Measurements from ENCODE around the gene ERBB4.
"Not testable (repeated sequence)": the region's sequence is repeated elsewhere in the genome, so short reads cannot be mapped to it uniquely, and the experiment has no call there.

ERBB4 gene

DNA sequence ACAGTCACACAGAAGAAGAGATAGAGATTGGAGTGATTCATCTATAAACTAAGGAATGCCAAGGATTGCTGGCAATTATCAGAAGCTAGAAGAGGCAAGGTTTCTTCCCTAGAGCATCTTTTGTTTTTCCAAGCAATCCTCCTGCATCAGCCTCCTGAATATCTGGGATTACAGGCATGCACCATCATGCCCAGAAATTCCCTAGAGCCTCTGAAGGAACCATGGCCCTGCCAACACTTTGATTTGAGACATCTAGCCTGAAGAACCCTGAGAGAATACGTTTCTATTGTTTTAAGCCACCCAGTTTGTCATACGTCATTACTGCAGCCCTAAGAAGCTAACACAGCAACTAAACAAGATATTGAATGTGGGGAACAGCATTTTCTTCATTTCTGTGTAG, 525.0 kb downstream of the ERBB4 start:
- Histone ChIP-seq H3K9me3 (replicated peaks; ENCODE audit: insufficient read depth, low read length) (no peaks in the 10 kb centered on the region), H3K9ac (ENCODE audit: low read length) (no peak overlapping the region), H4K20me1 (ENCODE audit: insufficient read depth, low read length) (no peaks in the 10 kb centered on the region), H3K4me3 (ENCODE audit: low read length) (no peak overlapping the region), H3K4me1 (ENCODE audit: low read length) (peaks cover 11% of the 10 kb centered on the region), H3K79me2 (ENCODE audit: low read length) (no peaks in the 10 kb centered on the region), H3K4me2 (ENCODE audit: low read depth, low read length) (no peak overlapping the region), H3K36me3 (replicated peaks; ENCODE audit: insufficient read depth, low read length) (no peaks in the 10 kb centered on the region), H3K27ac (ENCODE audit: low read length) (no peak overlapping the region), H3F3A (ENCODE audit: insufficient read depth, low read length) (no peaks in the 10 kb centered on the region), H2AFZ (ENCODE audit: low read length) (no peak overlapping the region), H3K9me2 (replicated peaks; ENCODE audit: insufficient read depth, low read length) (no peaks in the 10 kb centered on the region), H3K27me3 (replicated peaks; ENCODE audit: insufficient read depth, low read length) (no peaks in the 10 kb centered on the region)
- no peak for DNase-seq
- TF ChIP-seq EZH2phosphoT487 (IDR thresholded peaks at IDR 0.05; ENCODE audit: low read length) (no peak), EZH2 (optimal IDR thresholded peaks at IDR 0.05; ENCODE audit: low read depth, low read length) (no peak)
- TF ChIP-seq, protein P1, sequence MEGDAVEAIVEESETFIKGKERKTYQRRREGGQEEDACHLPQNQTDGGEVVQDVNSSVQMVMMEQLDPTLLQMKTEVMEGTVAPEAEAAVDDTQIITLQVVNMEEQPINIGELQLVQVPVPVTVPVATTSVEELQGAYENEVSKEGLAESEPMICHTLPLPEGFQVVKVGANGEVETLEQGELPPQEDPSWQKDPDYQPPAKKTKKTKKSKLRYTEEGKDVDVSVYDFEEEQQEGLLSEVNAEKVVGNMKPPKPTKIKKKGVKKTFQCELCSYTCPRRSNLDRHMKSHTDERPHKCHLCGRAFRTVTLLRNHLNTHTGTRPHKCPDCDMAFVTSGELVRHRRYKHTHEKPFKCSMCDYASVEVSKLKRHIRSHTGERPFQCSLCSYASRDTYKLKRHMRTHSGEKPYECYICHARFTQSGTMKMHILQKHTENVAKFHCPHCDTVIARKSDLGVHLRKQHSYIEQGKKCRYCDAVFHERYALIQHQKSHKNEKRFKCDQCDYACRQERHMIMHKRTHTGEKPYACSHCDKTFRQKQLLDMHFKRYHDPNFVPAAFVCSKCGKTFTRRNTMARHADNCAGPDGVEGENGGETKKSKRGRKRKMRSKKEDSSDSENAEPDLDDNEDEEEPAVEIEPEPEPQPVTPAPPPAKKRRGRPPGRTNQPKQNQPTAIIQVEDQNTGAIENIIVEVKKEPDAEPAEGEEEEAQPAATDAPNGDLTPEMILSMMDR (IDR thresholded peaks at IDR 0.05; ENCODE audit: low read length) = no peak

DNA sequence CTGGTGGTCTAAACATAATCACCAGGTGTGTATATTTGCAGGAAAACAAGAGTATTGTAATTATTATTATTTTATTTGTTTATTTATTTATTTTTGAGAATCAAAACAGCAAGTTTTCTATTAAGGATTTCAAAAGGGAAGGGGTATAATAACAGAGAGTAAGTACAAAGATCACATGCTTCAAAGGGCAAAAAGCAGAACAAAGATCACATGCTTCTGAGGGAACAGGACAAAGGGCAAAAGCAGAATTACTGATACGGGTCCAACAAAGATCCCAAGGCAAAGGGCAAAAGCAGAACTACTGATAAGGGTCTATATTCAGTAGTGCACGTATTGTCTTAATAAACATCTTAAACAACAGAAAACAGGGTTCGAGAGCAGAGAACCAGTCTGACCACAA, 528.3 kb downstream of the ERBB4 start:
- H3K27ac ChIP-seq (ENCODE audit: low read length); H3K27me3 ChIP-seq (replicated peaks; ENCODE audit: insufficient read depth, low read length); H2AFZ ChIP-seq (ENCODE audit: low read length); H3K9me3 ChIP-seq (replicated peaks; ENCODE audit: insufficient read depth, low read length); H3K36me3 ChIP-seq (replicated peaks; ENCODE audit: insufficient read depth, low read length); H3K4me2 ChIP-seq (ENCODE audit: low read depth, low read length); H3F3A ChIP-seq (ENCODE audit: insufficient read depth, low read length); H3K9ac ChIP-seq (ENCODE audit: low read length); H3K79me2 ChIP-seq (ENCODE audit: low read length); H4K20me1 ChIP-seq (ENCODE audit: insufficient read depth, low read length); DNase-seq; H3K4me3 ChIP-seq (ENCODE audit: low read length); H3K9me2 ChIP-seq (replicated peaks; ENCODE audit: insufficient read depth, low read length): not testable (repeated sequence)
- peaks cover 11% of the 10 kb centered on the region for H3K4me1 ChIP-seq (ENCODE audit: low read length)

DNA sequence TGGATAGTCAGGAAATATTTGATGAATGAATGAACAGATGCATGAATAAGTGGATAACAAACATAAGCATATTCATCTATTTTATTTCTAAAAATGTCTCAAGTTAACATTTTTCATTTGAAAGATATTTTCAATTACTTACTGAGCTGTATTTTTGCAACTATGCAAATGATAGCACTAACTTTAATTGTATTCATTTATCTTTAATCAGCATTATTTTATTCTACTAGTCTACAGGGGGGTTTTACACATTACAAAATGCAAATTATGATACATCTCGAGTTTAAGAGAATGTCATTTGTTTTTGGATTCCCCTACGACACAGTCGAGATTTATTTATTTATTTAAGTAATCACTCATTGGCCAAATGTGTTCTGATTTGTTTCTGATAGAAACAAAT, 530.6 kb downstream of the ERBB4 start:
- no peaks in the 10 kb centered on the region for H3K9me3 ChIP-seq (replicated peaks; ENCODE audit: insufficient read depth, low read length)
- TF ChIP-seq, protein P1 (IDR thresholded peaks at IDR 0.05; ENCODE audit: low read length) = no peak
- H3K4me1 ChIP-seq (ENCODE audit: low read length) = peaks cover 11% of the 10 kb centered on the region
- H3K27ac ChIP-seq (ENCODE audit: low read length) = no peak overlapping the region
- no peak overlapping the region for H3K9ac ChIP-seq (ENCODE audit: low read length)
- H3K9me2 ChIP-seq (replicated peaks; ENCODE audit: insufficient read depth, low read length) = no peaks in the 10 kb centered on the region
- no peaks in the 10 kb centered on the region for H3K27me3 ChIP-seq (replicated peaks; ENCODE audit: insufficient read depth, low read length)
- no peak for DNase-seq
- no peak overlapping the region for H3K4me3 ChIP-seq (ENCODE audit: low read length)
- H3F3A ChIP-seq (ENCODE audit: insufficient read depth, low read length) = no peaks in the 10 kb centered on the region
- no peaks in the 10 kb centered on the region for H3K36me3 ChIP-seq (replicated peaks; ENCODE audit: insufficient read depth, low read length)
- no peaks in the 10 kb centered on the region for H4K20me1 ChIP-seq (ENCODE audit: insufficient read depth, low read length)
- no peaks in the 10 kb centered on the region for H3K79me2 ChIP-seq (ENCODE audit: low read length)
- no peak overlapping the region for H3K4me2 ChIP-seq (ENCODE audit: low read depth, low read length)
- no peak overlapping the region for H2AFZ ChIP-seq (ENCODE audit: low read length)

DNA sequence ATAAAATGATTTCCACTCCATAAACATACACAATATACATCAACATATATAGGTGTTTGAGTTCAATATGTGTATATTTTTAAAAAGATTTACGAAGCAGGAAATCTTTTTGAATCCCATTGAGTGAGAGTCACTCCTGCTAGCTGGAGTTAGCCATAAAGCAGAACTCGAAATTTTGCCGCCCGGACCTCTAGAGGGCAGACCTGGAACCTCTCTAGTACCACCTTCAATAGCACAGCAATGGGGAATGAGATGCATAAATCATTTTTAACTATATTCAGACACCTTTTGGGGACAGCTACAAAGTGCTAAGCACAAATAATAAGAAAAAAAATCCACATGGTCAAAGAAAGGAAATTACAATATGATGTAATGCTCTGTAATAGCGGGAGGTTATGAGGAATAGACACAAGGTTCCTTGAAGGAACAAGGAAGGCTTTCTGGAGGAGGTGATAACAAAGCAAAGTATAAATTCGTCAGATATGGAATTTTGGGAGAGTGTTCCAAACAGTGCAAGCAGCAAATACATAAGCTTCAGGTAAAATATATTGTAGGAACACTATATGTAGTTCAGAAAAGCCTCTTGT, 533.4 kb downstream of the ERBB4 start:
- DNase-seq = peak; percentile 32
- Histone ChIP-seq H3K36me3 (replicated peaks; ENCODE audit: insufficient read depth, low read length) (no peaks in the 10 kb centered on the region), H3F3A (ENCODE audit: insufficient read depth, low read length) (no peaks in the 10 kb centered on the region), H4K20me1 (ENCODE audit: insufficient read depth, low read length) (no peaks in the 10 kb centered on the region), H3K4me2 (ENCODE audit: low read depth, low read length) (no peak overlapping the region), H3K4me1 (ENCODE audit: low read length) (peaks cover 26% of the 10 kb centered on the region), H2AFZ (ENCODE audit: low read length) (no peak overlapping the region), H3K4me3 (ENCODE audit: low read length) (no peak overlapping the region), H3K27ac (ENCODE audit: low read length) (no peak overlapping the region), H3K79me2 (ENCODE audit: low read length) (no peaks in the 10 kb centered on the region), H3K9me3 (replicated peaks; ENCODE audit: insufficient read depth, low read length) (no peaks in the 10 kb centered on the region), H3K9ac (ENCODE audit: low read length) (no peak overlapping the region), H3K9me2 (replicated peaks; ENCODE audit: insufficient read depth, low read length) (no peaks in the 10 kb centered on the region), H3K27me3 (replicated peaks; ENCODE audit: insufficient read depth, low read length) (no peaks in the 10 kb centered on the region)
- TF ChIP-seq EZH2phosphoT487 (IDR thresholded peaks at IDR 0.05; ENCODE audit: low read length) = no peak
- TF ChIP-seq, protein P1 (IDR thresholded peaks at IDR 0.05; ENCODE audit: low read length) = peak; percentile 52

Data from MM.1S (cell line).